Panc1 (cell line): ENCODE data around the gene CDYL2. TPM values are rescaled to one million over a fixed set of nuclear protein-coding genes. Genes with fewer than 3 reads are reported as not detected.

Source experiments
- ATAC-seq: fragments of 200-7000 bp; cut with Tn5 transposase; 2 replicates; pipeline ENCODE4 v1.9.1; 2020; ENCODE audit warnings: mild to moderate bottlenecking, moderate library complexity
- BruUV-seq: library from RNA; stranded (reverse); fragments of 400-500 nt; replicated peaks from 2 replicates; lab custom pipeline; 2021; lab: Mats Ljungman, UMichigan
- CTCF ChIA-PET: fragments of 300-600 bp; sonication (Branson Sonifier 250); formaldehyde crosslinking; loops from one replicate; lab custom pipeline; 2022; ENCODE audit warnings: antibody characterized with exemption; lab: Charles Lee
- POLR2A ChIA-PET: fragments of 300-600 bp; sonication (Branson Sonifier 250); formaldehyde crosslinking; loops from one replicate; lab custom pipeline; 2022; ENCODE audit warnings: antibody characterized with exemption; lab: Charles Lee
- DNase-seq: peaks from one replicate; pipeline ENCODE4 v3.0.0-alpha.2; 2010; ENCODE audit warnings: low read depth, low spot score
- H3K27ac ChIP-seq: 2 replicates; pipeline ENCODE4 v1.5.1; 2011; ENCODE audit warnings: mild to moderate bottlenecking, low read length, inconsistent platforms
- H3K27me3 ChIP-seq: fragments of 200-500 bp; sonication (Bioruptor generic); 2 replicates; pipeline ENCODE4 v1.6.0; 2014; ENCODE audit warnings: low read length, inconsistent platforms; ENCODE audit not compliant: control insufficient read depth, insufficient read depth
- H3K36me3 ChIP-seq: fragments of 200-500 bp; sonication (Bioruptor generic); 2 replicates; pipeline ENCODE4 v1.5.1; 2014; ENCODE audit warnings: inconsistent platforms, mild to moderate bottlenecking, low read length, moderate library complexity; ENCODE audit not compliant: control insufficient read depth, insufficient read depth
- H3K4me1 ChIP-seq: 2 replicates; pipeline ENCODE4 v1.5.1; 2011; ENCODE audit warnings: inconsistent platforms, mild to moderate bottlenecking, low read length, moderate library complexity; ENCODE audit not compliant: control insufficient read depth, insufficient read depth
- H3K4me3 ChIP-seq, 2 experiments: 2 replicates each; pipeline ENCODE4 v1.5.1; 2011 to 2012; ENCODE audit warnings: low read depth in 2 of 2, low read length in 2 of 2, mild to moderate bottlenecking in 2 of 2, inconsistent platforms in 1 of 2, moderate library complexity in 1 of 2
- H3K9me3 ChIP-seq: fragments of 200-500 bp; sonication (Bioruptor generic); 2 replicates; pipeline ENCODE4 v1.5.1; 2014; ENCODE audit warnings: low read depth, mild to moderate bottlenecking, inconsistent platforms, low read length, moderate library complexity; ENCODE audit not compliant: control insufficient read depth, insufficient read depth
- POLR2AphosphoS5 ChIP-seq: IDR thresholded peaks from 2 replicates; pipeline ENCODE4 v1.6.1; 2012; ENCODE audit warnings: mild to moderate bottlenecking, low read depth, low read length, moderate library complexity
- REST ChIP-seq, 2 experiments: IDR thresholded peaks; 2 replicates each; pipeline ENCODE4 v1.6.1; 2011 to 2012; ENCODE audit warnings: low read depth in 2 of 2, control low read depth in 1 of 2, low read length in 1 of 2, mild to moderate bottlenecking in 1 of 2, moderate library complexity in 1 of 2; ENCODE audit not compliant: insufficient read depth in 1 of 2
- SIN3A ChIP-seq: IDR thresholded peaks from 2 replicates; pipeline ENCODE4 v1.6.1; 2012; ENCODE audit warnings: low read depth, mild to moderate bottlenecking, low read length, moderate library complexity, borderline replicate concordance; ENCODE audit not compliant: insufficient read depth
- TCF7L2 ChIP-seq: IDR thresholded peaks from 2 replicates; pipeline ENCODE4 v1.6.1; 2011; ENCODE audit warnings: mild to moderate bottlenecking, low read depth, low read length, inconsistent platforms
- in situ Hi-C: cut with HindIII; loops from 2 replicates; pipeline ENCODE4 v1.10.0; 2016; ENCODE audit warnings: low sequenced_read_pairs, low pct_unique_long_range_greater_than_20kb
- intact Hi-C: fragments of 100-400 bp; cut with micrococcal nuclease; formaldehyde crosslinking; loops from one replicate; pipeline ENCODE4 v1.10.0; 2022; ENCODE audit not compliant: unreplicated experiment
- total RNA-seq: library from RNA; stranded (reverse); gene quantifications from one replicate; pipeline ENCODE4 v1.2.1, GENCODE V29; 2021; ENCODE audit not compliant: unreplicated experiment
- TF ChIP-seq, protein P1 (sequence below): fragments of 450-650 bp; IDR thresholded peaks from 2 replicates; pipeline ENCODE4 v1.5.1; 2017; ENCODE audit warnings: mild to moderate bottlenecking

Gene CDYL2
- total RNA-seq, 1 experiment from 2014 or later: 6.1 TPM

- H3K9me3 ChIP-seq: no peaks in the 10 kb centered on the region
- BruUV-seq: no TSS peak
- no peak overlapping the region for H3K27ac ChIP-seq
- CTCF ChIA-PET: no interaction called here
- no peaks in the 10 kb centered on the region for H3K4me1 ChIP-seq
- ATAC-seq (no peak), DNase-seq (no peak)
- no peaks in the 10 kb centered on the region for H3K27me3 ChIP-seq
- TF ChIP-seq REST (IDR thresholded peaks at IDR 0.05; ENCODE audit: insufficient read depth in 1 of 2, low read depth in 2 of 2, low read length in 1 of 2) (no peak), POLR2AphosphoS5 (no peak)
- no peak overlapping the region for H3K4me3 ChIP-seq
- no peaks in the 10 kb centered on the region for H3K36me3 ChIP-seq
- intact Hi-C loops (no loop called here), in situ Hi-C loops (no loop called here)
- POLR2A ChIA-PET: no interaction called here
These were observed 164.1 kb downstream of the CDYL2 start for GRCh38 chr16:80640316-80640715.

GRCh38 chr16:80639636-80640035, 164.8 kb downstream of the CDYL2 start:
- no peak for ATAC-seq
- no peak overlapping the region for H3K27ac ChIP-seq
- intact Hi-C loops: no loop called here
- no peaks in the 10 kb centered on the region for H3K9me3 ChIP-seq
- ChIA-PET POLR2A (no interaction called here), CTCF (no interaction called here)
- H3K4me1 ChIP-seq: no peaks in the 10 kb centered on the region
- no peaks in the 10 kb centered on the region for H3K27me3 ChIP-seq
- no peak overlapping the region for H3K4me3 ChIP-seq
- no peak for TF ChIP-seq SIN3A
- no peak for TF ChIP-seq REST (IDR thresholded peaks at IDR 0.05; ENCODE audit: insufficient read depth in 1 of 2, low read depth in 2 of 2, low read length in 1 of 2)
- TF ChIP-seq POLR2AphosphoS5: no peak
- no peak for TF ChIP-seq TCF7L2
- TF ChIP-seq, protein P1, sequence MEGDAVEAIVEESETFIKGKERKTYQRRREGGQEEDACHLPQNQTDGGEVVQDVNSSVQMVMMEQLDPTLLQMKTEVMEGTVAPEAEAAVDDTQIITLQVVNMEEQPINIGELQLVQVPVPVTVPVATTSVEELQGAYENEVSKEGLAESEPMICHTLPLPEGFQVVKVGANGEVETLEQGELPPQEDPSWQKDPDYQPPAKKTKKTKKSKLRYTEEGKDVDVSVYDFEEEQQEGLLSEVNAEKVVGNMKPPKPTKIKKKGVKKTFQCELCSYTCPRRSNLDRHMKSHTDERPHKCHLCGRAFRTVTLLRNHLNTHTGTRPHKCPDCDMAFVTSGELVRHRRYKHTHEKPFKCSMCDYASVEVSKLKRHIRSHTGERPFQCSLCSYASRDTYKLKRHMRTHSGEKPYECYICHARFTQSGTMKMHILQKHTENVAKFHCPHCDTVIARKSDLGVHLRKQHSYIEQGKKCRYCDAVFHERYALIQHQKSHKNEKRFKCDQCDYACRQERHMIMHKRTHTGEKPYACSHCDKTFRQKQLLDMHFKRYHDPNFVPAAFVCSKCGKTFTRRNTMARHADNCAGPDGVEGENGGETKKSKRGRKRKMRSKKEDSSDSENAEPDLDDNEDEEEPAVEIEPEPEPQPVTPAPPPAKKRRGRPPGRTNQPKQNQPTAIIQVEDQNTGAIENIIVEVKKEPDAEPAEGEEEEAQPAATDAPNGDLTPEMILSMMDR: no peak
- DNase-seq: no peak
- H3K36me3 ChIP-seq: no peaks in the 10 kb centered on the region
- no TSS peak for BruUV-seq
- in situ Hi-C loops: no loop called here
